GM18858 (cell line): Measurements from ENCODE around the gene SP3.

ENCODE experiments used
- ATAC-seq: cut with Tn5 transposase; IDR thresholded peaks from one replicate; pipeline ENCODE4 v1.9.1; 2021; ENCODE audit not compliant: unreplicated experiment

The SP3 gene

GRCh38 chr2:173965372-173966025 is at the start of gene SP3:
Gene SP3 (minus strand): TSS chr2:173965373. CDS start chr2:173965171, 202 bp downstream.
- ATAC-seq: peak; percentile 50

GRCh38 chr2:174014699-174015070 is 49.5 kb upstream of the SP3 start:
- ATAC-seq: no peak

- no peak for ATAC-seq
Measured at GRCh38 chr2:174014011-174014698, 49.0 kb upstream of the SP3 start.

- ATAC-seq: no peak
Measured at GRCh38 chr2:174013315-174013751, 48.2 kb upstream of the SP3 start.

GRCh38 chr2:174012347-174013314 is 47.5 kb upstream of the SP3 start:
- no peak for ATAC-seq

GRCh38 chr2:174011796-174012195 is 46.6 kb upstream of the SP3 start:
- no peak for ATAC-seq

- no peak for ATAC-seq
Measured at GRCh38 chr2:174011173-174011572, 46.0 kb upstream of the SP3 start.

GRCh38 chr2:174009488-174010223 is 44.5 kb upstream of the SP3 start:
- no peak for ATAC-seq

- ATAC-seq: no peak
Measured at GRCh38 chr2:174008720-174009119, 43.5 kb upstream of the SP3 start.

GRCh38 chr2:174007010-174007409 is 41.8 kb upstream of the SP3 start:
- ATAC-seq: no peak

GRCh38 chr2:174005801-174006419 is 40.7 kb upstream of the SP3 start:
- no peak for ATAC-seq

GRCh38 chr2:174004905-174005605 is 39.9 kb upstream of the SP3 start:
- peak; percentile 92 for ATAC-seq

GRCh38 chr2:174003720-174004695 is 38.8 kb upstream of the SP3 start:
- ATAC-seq: no peak

- no peak for ATAC-seq
Measured at GRCh38 chr2:174002679-174003078, 37.5 kb upstream of the SP3 start.

- no peak for ATAC-seq
Measured at GRCh38 chr2:174001107-174001506, 35.9 kb upstream of the SP3 start.

- ATAC-seq: no peak
Measured at GRCh38 chr2:173999724-174000123, 34.6 kb upstream of the SP3 start.

- no peak for ATAC-seq
Measured at GRCh38 chr2:173999272-173999671, 34.1 kb upstream of the SP3 start.

- ATAC-seq: no peak
Measured at GRCh38 chr2:173998386-173998785, 33.2 kb upstream of the SP3 start.

GRCh38 chr2:173997753-173998152 is 32.6 kb upstream of the SP3 start:
- ATAC-seq: no peak
